ENCODE measurements around the gene MOCS2. TPM values are rescaled to one million over a fixed set of nuclear protein-coding genes. Genes with fewer than 3 reads are reported as not detected.
"Not testable (repeated sequence)": the region's sequence is repeated elsewhere in the genome, so short reads cannot be mapped to it uniquely, and the experiment has no call there.

Gene MOCS2
- total RNA-seq = 10 to 100 TPM; 50.1 to 55.2 TPM
- long read RNA-seq, donor 1, transcript MOCS2-203 (7 exons, 1,337 nt) = major isoform, 16 of 20 reads
- long read RNA-seq, donor 1, partial matches to known transcripts = 0 of 20 reads
- long read RNA-seq, donor 1, other reads (novel, unspliced or antisense) = 0 of 20 reads
- long read RNA-seq, donor 2, transcript MOCS2-203 (7 exons, 1,337 nt) = major isoform, 163 of 190 reads
- long read RNA-seq, donor 2, transcript MOCS2-202 (7 exons, 1,785 nt) = minor isoform, 15 of 190 reads
- long read RNA-seq, donor 2, partial matches to known transcripts = 7 of 190 reads
- long read RNA-seq, donor 2, other reads (novel, unspliced or antisense) = 5 of 190 reads

- intact Hi-C loops (cut with DNase I) = no loop called here
- DNase-seq (ENCODE audit: low spot score) = peak; percentile 97
These were observed at the start of gene MOCS2 for GRCh38 chr5:53109443-53110127. MOCS2 (minus strand) TSS chr5:53109757; CDS start chr5:53107174, 2,583 bp downstream.

GRCh38 chr5:53151713-53152458 lies 42.3 kb upstream of the MOCS2 start:
- DNase-seq (ENCODE audit: low spot score) = no peak
- intact Hi-C loops (cut with DNase I) = no loop called here

- no peak for DNase-seq (ENCODE audit: low spot score)
- intact Hi-C loops (cut with DNase I) = no loop called here
These were observed 23.5 kb upstream of the MOCS2 start for GRCh38 chr5:53133020-53133419.

- no peak for DNase-seq (ENCODE audit: low spot score)
- intact Hi-C loops (cut with DNase I) = no loop called here
These were observed 20.7 kb upstream of the MOCS2 start for GRCh38 chr5:53130266-53130665.

GRCh38 chr5:53128481-53128880 lies 18.9 kb upstream of the MOCS2 start:
- DNase-seq (ENCODE audit: low spot score) = no peak
- intact Hi-C loops (cut with DNase I) = loop anchor here in 1 of 2 donors (5.0 kb wide), 1 partner anchor 484 kb away; no protein-coding TSS in a partner anchor

GRCh38 chr5:53127107-53127506 lies 17.6 kb upstream of the MOCS2 start:
- DNase-seq (ENCODE audit: low spot score) = no peak
- intact Hi-C loops (cut with DNase I) = loop anchor here in 1 of 2 donors (5.0 kb wide), 1 partner anchor 485 kb away; no protein-coding TSS in a partner anchor

GRCh38 chr5:53126521-53126920 lies 17.0 kb upstream of the MOCS2 start:
- intact Hi-C loops (cut with DNase I) = loop anchor here in 1 of 2 donors (5.0 kb wide), 1 partner anchor 486 kb away; no protein-coding TSS in a partner anchor
- no peak for DNase-seq (ENCODE audit: low spot score)

GRCh38 chr5:53123702-53124101 lies 14.1 kb upstream of the MOCS2 start:
- intact Hi-C loops (cut with DNase I) = no loop called here
- no peak for DNase-seq (ENCODE audit: low spot score)

- DNase-seq (ENCODE audit: low spot score) = no peak
- intact Hi-C loops (cut with DNase I) = no loop called here
These were observed 10.6 kb upstream of the MOCS2 start for GRCh38 chr5:53120165-53120564.

- no peak for DNase-seq (ENCODE audit: low spot score)
- intact Hi-C loops (cut with DNase I) = no loop called here
These were observed 9.3 kb upstream of the MOCS2 start for GRCh38 chr5:53118879-53119278.

GRCh38 chr5:53116597-53116996 lies 7.0 kb upstream of the MOCS2 start:
- intact Hi-C loops (cut with DNase I) = no loop called here
- DNase-seq (ENCODE audit: low spot score) = no peak

- intact Hi-C loops (cut with DNase I) = no loop called here
These were observed 5.4 kb upstream of the MOCS2 start for GRCh38 chr5:53114988-53115387.

GRCh38 chr5:53113947-53114346 lies 4.4 kb upstream of the MOCS2 start:
- intact Hi-C loops (cut with DNase I) = no loop called here

More at GRCh38 chr5:53114988-53115387, 5.4 kb upstream of the MOCS2 start:
- DNase-seq (ENCODE audit: low spot score) = no peak

GRCh38 chr5:53112909-53113308 lies 3.4 kb upstream of the MOCS2 start:
- intact Hi-C loops (cut with DNase I) = no loop called here
- DNase-seq (ENCODE audit: low spot score) = no peak

More at GRCh38 chr5:53113947-53114346, 4.4 kb upstream of the MOCS2 start:
- DNase-seq (ENCODE audit: low spot score) = no peak

GRCh38 chr5:53112307-53112706 lies 2.8 kb upstream of the MOCS2 start:
- intact Hi-C loops (cut with DNase I); DNase-seq (ENCODE audit: low spot score): not testable (repeated sequence)

- DNase-seq (ENCODE audit: low spot score) = no peak
- intact Hi-C loops (cut with DNase I) = no loop called here
These were observed 1.6 kb upstream of the MOCS2 start for GRCh38 chr5:53111139-53111538.

GRCh38 chr5:53110156-53110555 lies 599 bp upstream of the MOCS2 start:
- intact Hi-C loops (cut with DNase I) = no loop called here
- no peak for DNase-seq (ENCODE audit: low spot score)

- intact Hi-C loops (cut with DNase I) = no loop called here
- DNase-seq (ENCODE audit: low spot score) = no peak
These were observed 508 bp downstream of the MOCS2 start for GRCh38 chr5:53109056-53109442.

GRCh38 chr5:53105611-53106300 lies 3.8 kb downstream of the MOCS2 start:
- intact Hi-C loops (cut with DNase I) = no loop called here
- no peak for DNase-seq (ENCODE audit: low spot score)
